RWPE2 (cell line): ENCODE measurements around the gene HIBCH.

Experiments used
- ATAC-seq: fragments of 200-7000 bp; cut with Tn5 transposase; 3 replicates; pipeline ENCODE4 v1.9.1; 2021; ENCODE audit warnings: low read depth
- DNase-seq: peaks from one replicate; pipeline ENCODE4 v3.0.0-alpha.2; 2020; ENCODE audit warnings: low spot score
- H3K27ac ChIP-seq: fragments of 450-650 bp; 2 replicates; pipeline ENCODE4 v1.5.1; 2017; ENCODE audit warnings: mild to moderate bottlenecking; ENCODE audit not compliant: poor library complexity, severe bottlenecking
- H3K27me3 ChIP-seq: fragments of 250-450 bp; sonication (Bioruptor Pico); 2 replicates; pipeline ENCODE4 v1.5.1; 2021; ENCODE audit warnings: mild to moderate bottlenecking, moderate library complexity; ENCODE audit not compliant: insufficient read depth, poor library complexity, severe bottlenecking
- H3K36me3 ChIP-seq: fragments of 250-450 bp; sonication (Bioruptor Pico); 2 replicates; pipeline ENCODE4 v1.5.1; 2020; ENCODE audit warnings: low read depth, mild to moderate bottlenecking, moderate library complexity
- H3K4me1 ChIP-seq: fragments of 250-450 bp; sonication (Bioruptor Pico); 2 replicates; pipeline ENCODE4 v1.5.1; 2021; ENCODE audit warnings: mild to moderate bottlenecking, moderate library complexity; ENCODE audit not compliant: insufficient read depth, poor library complexity, severe bottlenecking
- H3K4me3 ChIP-seq: fragments of 250-450 bp; sonication (Bioruptor Pico); 2 replicates; pipeline ENCODE4 v1.5.1; 2021; ENCODE audit warnings: mild to moderate bottlenecking, moderate library complexity; ENCODE audit not compliant: severe bottlenecking
- H3K9me3 ChIP-seq: fragments of 250-450 bp; sonication (Bioruptor Pico); 2 replicates; pipeline ENCODE4 v1.5.1; 2021; ENCODE audit warnings: mild to moderate bottlenecking, moderate library complexity; ENCODE audit not compliant: severe bottlenecking
- TF ChIP-seq, protein P1 (sequence below): fragments of 450-650 bp; IDR thresholded peaks from one replicate; pipeline ENCODE4 v1.5.1; 2017; ENCODE audit warnings: mild to moderate bottlenecking, moderate library complexity; ENCODE audit not compliant: poor library complexity, severe bottlenecking

HIBCH gene

DNA sequence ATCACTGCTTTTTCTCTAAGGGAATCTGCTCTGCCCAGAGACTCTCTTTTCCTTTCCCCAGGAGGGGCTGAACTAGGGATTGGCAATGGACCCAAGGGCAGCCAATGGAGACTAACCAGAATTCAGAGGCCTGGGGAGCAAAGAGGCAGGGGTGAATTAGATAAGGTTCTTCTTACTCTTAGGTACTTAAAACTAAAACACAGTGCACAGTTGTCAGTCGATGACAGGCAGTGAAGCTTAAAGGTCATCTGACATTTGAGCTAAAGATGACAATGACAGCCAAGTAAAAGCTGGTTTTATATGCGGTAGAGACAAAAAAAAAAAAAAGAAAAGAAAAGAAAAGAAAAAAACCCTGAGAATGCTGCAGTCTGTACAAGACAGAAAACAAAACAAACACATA lies 57.8 kb downstream of the HIBCH start:
- no peak overlapping the region for H3K4me3 ChIP-seq
- peaks cover 21% of the 10 kb centered on the region; the same call in 1 of the 2 replicates for H3K36me3 ChIP-seq
- no peak for ATAC-seq
- no peaks in the 10 kb centered on the region for H3K4me1 ChIP-seq
- H3K27ac ChIP-seq, result no peak overlapping the region
- no peak for DNase-seq
- TF ChIP-seq, protein P1, sequence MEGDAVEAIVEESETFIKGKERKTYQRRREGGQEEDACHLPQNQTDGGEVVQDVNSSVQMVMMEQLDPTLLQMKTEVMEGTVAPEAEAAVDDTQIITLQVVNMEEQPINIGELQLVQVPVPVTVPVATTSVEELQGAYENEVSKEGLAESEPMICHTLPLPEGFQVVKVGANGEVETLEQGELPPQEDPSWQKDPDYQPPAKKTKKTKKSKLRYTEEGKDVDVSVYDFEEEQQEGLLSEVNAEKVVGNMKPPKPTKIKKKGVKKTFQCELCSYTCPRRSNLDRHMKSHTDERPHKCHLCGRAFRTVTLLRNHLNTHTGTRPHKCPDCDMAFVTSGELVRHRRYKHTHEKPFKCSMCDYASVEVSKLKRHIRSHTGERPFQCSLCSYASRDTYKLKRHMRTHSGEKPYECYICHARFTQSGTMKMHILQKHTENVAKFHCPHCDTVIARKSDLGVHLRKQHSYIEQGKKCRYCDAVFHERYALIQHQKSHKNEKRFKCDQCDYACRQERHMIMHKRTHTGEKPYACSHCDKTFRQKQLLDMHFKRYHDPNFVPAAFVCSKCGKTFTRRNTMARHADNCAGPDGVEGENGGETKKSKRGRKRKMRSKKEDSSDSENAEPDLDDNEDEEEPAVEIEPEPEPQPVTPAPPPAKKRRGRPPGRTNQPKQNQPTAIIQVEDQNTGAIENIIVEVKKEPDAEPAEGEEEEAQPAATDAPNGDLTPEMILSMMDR, result no peak
- H3K27me3 ChIP-seq, result no peaks in the 10 kb centered on the region
- H3K9me3 ChIP-seq, result no peaks in the 10 kb centered on the region

DNA sequence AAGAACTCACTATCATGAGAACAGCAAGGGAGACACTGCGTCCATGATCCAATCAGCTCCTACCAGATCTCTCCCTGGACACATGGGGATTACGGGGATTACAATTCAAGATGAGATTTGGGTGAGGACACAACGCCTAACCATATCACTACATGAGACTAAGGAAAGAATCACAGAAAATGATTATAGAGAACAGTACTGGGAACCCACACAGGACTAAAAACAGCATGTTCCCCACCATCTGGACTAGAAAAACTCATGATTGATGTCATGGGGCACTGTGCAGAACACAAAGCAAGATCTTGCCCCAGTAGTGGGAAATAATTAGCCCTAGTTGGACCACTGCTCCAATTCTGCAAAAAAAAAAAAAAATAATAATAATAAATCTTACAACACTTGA lies 63.5 kb downstream of the HIBCH start:
- no peak for DNase-seq
- Histone ChIP-seq H3K36me3 (peaks cover 24% of the 10 kb centered on the region), H3K9me3 (no peaks in the 10 kb centered on the region), H3K4me1 (no peaks in the 10 kb centered on the region), H3K4me3 (no peak overlapping the region), H3K27me3 (no peaks in the 10 kb centered on the region), H3K27ac (no peak overlapping the region)
- no peak for ATAC-seq
- TF ChIP-seq, protein P1, result no peak

DNA sequence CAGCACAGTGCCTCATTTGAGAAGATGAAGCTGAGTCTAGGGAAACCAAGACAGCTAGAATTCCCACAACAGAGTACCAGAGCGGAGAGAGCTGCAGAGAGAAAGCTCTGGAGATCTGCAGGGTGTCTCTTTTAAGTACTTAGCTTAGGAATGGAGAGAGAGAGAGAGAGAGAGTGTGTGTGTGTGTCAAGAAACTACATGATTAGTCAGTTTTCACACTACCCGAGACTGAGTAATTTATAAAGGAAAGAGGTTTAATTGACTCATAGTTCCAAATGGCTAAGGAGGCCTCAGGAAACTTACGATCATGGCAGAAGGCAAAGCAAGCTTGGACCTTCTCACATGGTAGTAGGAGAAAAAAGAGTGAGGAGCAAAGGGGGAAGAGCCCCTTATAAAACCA lies 64.0 kb downstream of the HIBCH start:
- DNase-seq (no peak), ATAC-seq (no peak)
- Histone ChIP-seq H3K27me3 (no peaks in the 10 kb centered on the region), H3K9me3 (no peaks in the 10 kb centered on the region), H3K4me1 (no peaks in the 10 kb centered on the region), H3K36me3 (peaks cover 21% of the 10 kb centered on the region), H3K4me3 (no peak overlapping the region), H3K27ac (no peak overlapping the region)
- TF ChIP-seq, protein P1, result no peak

DNA sequence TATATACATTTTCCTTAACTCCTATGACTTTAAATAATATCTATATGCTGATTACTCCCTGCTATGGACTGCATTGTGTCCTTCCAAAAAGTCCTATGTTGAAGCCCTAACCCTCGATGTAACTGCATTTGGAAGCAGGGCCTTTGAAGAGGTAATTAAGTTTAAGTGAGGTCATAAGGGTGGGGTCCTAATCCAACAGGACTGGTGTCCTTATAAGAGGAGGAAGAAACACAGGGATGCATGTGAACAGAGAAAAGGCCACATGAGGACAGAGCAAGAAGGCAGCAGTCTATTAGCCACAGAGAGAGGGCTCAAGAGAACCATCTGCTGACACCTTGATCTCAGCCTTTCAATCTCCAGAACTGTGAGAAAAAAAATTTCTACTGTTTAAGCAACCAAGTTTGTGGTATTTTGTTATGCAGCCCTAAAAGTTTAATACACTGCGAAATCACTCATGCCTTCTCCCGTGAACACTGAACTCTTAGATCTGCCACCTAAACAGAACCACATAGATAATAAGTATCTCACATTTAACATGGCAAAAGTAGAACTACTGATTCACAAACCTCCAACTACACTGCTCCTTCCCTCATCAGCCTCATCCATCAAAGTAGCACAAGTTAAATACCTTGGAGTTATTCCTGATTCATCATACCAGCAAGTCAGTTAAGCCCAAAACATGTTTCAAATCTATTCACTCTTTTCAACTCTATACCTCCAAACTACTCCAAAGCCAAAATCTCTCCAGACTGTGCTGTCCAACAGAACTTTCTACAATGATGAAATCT lies 65.4 kb downstream of the HIBCH start:
- DNase-seq (no peak), ATAC-seq (no peak)
- Histone ChIP-seq H3K27me3 (no peaks in the 10 kb centered on the region), H3K27ac (no peak overlapping the region), H3K4me1 (no peaks in the 10 kb centered on the region), H3K4me3 (no peak overlapping the region), H3K36me3 (peaks cover 20% of the 10 kb centered on the region), H3K9me3 (no peaks in the 10 kb centered on the region)
- TF ChIP-seq, protein P1, result no peak

DNA sequence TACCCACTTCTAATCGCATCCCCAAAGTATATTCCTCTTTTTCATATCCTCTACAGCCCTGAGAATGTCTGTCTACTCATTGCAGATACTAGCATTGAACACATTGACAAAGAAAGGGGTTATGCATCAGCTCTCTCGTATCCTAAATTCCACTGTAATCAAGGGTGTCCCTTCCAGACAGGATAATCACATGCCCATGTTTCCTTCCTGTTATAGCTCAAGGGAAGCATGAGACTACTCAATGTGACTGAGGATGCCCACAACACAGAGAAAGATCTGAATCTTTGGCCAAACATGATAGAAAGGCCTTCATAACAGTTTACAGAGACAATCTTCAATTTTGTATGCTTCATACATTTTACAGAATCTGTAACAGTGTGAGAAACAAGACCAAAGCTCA lies 69.2 kb downstream of the HIBCH start:
- H3K36me3 ChIP-seq, result peaks cover 12% of the 10 kb centered on the region
- no peak overlapping the region for H3K27ac ChIP-seq
- H3K4me1 ChIP-seq, result no peaks in the 10 kb centered on the region
- DNase-seq, result no peak
- ATAC-seq, result no peak
- H3K4me3 ChIP-seq, result no peak overlapping the region
- no peaks in the 10 kb centered on the region for H3K9me3 ChIP-seq
- TF ChIP-seq, protein P1, result no peak
- H3K27me3 ChIP-seq, result no peaks in the 10 kb centered on the region
